Breast epithelium (tissue), 3 donors: ENCODE measurements around the gene DUS2.

Experiments
- POLR2A ChIP-seq: fragments of 450-650 bp; IDR thresholded peaks from one replicate; pipeline ENCODE4 v1.6.1; 2016; ENCODE audit warnings: antibody characterized with exemption, mild to moderate bottlenecking, moderate library complexity
- TF ChIP-seq, protein P1 (sequence below), 3 donors: fragments of 450-650 bp; IDR thresholded peaks; one replicate each; pipeline ENCODE4 v1.5.1; 2016 to 2017; ENCODE audit warnings: antibody characterized with exemption in 3 of 3, mild to moderate bottlenecking in 3 of 3, moderate library complexity in 3 of 3

DNA sequence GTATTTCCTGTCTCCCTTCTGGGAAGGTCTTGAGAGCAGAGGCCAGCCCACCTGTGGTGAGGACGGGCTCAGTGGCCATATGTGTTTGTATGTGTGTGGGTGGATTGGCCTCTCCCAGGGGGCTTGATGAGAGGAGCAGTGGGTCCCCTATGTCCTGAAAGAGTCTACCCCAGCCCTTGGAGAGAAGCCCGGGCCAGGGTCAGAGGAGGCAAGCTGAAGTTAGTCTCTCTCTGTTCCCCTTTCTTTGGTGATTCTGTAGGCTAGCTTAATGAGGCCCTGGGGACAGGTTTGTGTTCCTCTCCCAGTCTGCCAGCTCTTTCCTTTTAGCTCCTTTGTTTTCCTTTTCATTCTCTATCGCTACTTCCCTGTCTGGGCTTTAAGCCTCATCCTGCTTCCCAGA lies 38.3 kb downstream of the DUS2 start:
- TF ChIP-seq POLR2A: no peak
- TF ChIP-seq, protein P1, sequence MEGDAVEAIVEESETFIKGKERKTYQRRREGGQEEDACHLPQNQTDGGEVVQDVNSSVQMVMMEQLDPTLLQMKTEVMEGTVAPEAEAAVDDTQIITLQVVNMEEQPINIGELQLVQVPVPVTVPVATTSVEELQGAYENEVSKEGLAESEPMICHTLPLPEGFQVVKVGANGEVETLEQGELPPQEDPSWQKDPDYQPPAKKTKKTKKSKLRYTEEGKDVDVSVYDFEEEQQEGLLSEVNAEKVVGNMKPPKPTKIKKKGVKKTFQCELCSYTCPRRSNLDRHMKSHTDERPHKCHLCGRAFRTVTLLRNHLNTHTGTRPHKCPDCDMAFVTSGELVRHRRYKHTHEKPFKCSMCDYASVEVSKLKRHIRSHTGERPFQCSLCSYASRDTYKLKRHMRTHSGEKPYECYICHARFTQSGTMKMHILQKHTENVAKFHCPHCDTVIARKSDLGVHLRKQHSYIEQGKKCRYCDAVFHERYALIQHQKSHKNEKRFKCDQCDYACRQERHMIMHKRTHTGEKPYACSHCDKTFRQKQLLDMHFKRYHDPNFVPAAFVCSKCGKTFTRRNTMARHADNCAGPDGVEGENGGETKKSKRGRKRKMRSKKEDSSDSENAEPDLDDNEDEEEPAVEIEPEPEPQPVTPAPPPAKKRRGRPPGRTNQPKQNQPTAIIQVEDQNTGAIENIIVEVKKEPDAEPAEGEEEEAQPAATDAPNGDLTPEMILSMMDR (IDR thresholded peaks at IDR 0.05): no peak
